WTC11 (cell line): ENCODE results near the gene CCDC34. TPM values are rescaled to one million over a fixed set of nuclear protein-coding genes. Genes with fewer than 3 reads are reported as not detected.

ENCODE experiments used
- ATAC-seq: fragments of 200-7000 bp; cut with Tn5 transposase; 2 replicates; pipeline ENCODE4 v1.10.0; 2021; ENCODE audit warnings: mild to moderate bottlenecking, moderate library complexity
- CTCF ChIA-PET: fragments of 300-600 bp; sonication (Branson Sonifier 250); formaldehyde crosslinking; loops from one replicate; lab custom pipeline; 2021; ENCODE audit warnings: antibody characterized with exemption; lab: Charles Lee
- POLR2A ChIA-PET: fragments of 350-600 bp; sonication (Branson Sonifier 250); formaldehyde crosslinking; loops from one replicate; lab custom pipeline; 2021; ENCODE audit warnings: antibody characterized with exemption; lab: Charles Lee
- DNase-seq: peaks from one replicate; pipeline ENCODE4 v3.0.0; 2021; ENCODE audit warnings: low spot score
- H3K27ac Mint-ChIP-seq: 2 replicates; pipeline ENCODE4 v1.8.0; 2021; ENCODE audit warnings: mixed read lengths
- H3K27me3 Mint-ChIP-seq: 2 replicates; pipeline ENCODE4 v1.8.0; 2021; ENCODE audit warnings: low read depth, mild to moderate bottlenecking, moderate library complexity, mixed read lengths
- H3K36me3 Mint-ChIP-seq: 2 replicates; pipeline ENCODE4 v1.8.0; 2021; ENCODE audit warnings: mixed read lengths
- H3K4me1 Mint-ChIP-seq: 2 replicates; pipeline ENCODE4 v1.8.0; 2022; ENCODE audit warnings: mixed read lengths
- H3K4me3 Mint-ChIP-seq: 2 replicates; pipeline ENCODE4 v1.8.0; 2021; ENCODE audit warnings: mild to moderate bottlenecking, moderate library complexity, mixed read lengths
- H3K9me3 Mint-ChIP-seq: 2 replicates; pipeline ENCODE4 v1.8.0; 2021; ENCODE audit warnings: mixed read lengths
- AR ChIP-seq: fragments of 250-450 bp; sonication (Bioruptor Pico); IDR thresholded peaks from 2 replicates; pipeline ENCODE4 v1.9.0; 2021; ENCODE audit warnings: mild to moderate bottlenecking
- ATF2 ChIP-seq: sonication (generic); formaldehyde crosslinking; IDR thresholded peaks from 2 replicates; pipeline ENCODE4 v1.8.1; 2022; ENCODE audit warnings: low read depth, missing genetic modification reagents, borderline replicate concordance
- ATF6 ChIP-seq: sonication (generic); formaldehyde crosslinking; IDR thresholded peaks from 2 replicates; pipeline ENCODE4 v1.8.1; 2023; ENCODE audit warnings: mild to moderate bottlenecking, missing genetic modification reagents
- E2F4 ChIP-seq: sonication (generic); formaldehyde crosslinking; IDR thresholded peaks from 2 replicates; pipeline ENCODE4 v1.8.1; 2022; ENCODE audit warnings: low read depth, mild to moderate bottlenecking, moderate library complexity, missing genetic modification reagents, borderline replicate concordance
- E2F5 ChIP-seq: sonication (generic); formaldehyde crosslinking; IDR thresholded peaks from 2 replicates; pipeline ENCODE4 v1.8.1; 2022; ENCODE audit warnings: mild to moderate bottlenecking, moderate library complexity, missing genetic modification reagents
- ESRRA ChIP-seq: sonication (generic); formaldehyde crosslinking; IDR thresholded peaks from 2 replicates; pipeline ENCODE4 v1.8.1; 2022; ENCODE audit warnings: mild to moderate bottlenecking, missing genetic modification reagents, borderline replicate concordance
- HMGXB4 ChIP-seq: sonication (generic); formaldehyde crosslinking; IDR thresholded peaks from 2 replicates; pipeline ENCODE4 v1.8.1; 2023; ENCODE audit warnings: mild to moderate bottlenecking, moderate library complexity, missing genetic modification reagents
- JUN ChIP-seq: sonication (generic); formaldehyde crosslinking; IDR thresholded peaks from 2 replicates; pipeline ENCODE4 v1.8.0; 2023; ENCODE audit warnings: mild to moderate bottlenecking, missing genetic modification reagents
- MXD4 ChIP-seq: fragments of 250-450 bp; sonication (Bioruptor Pico); IDR thresholded peaks from 2 replicates; pipeline ENCODE4 v1.8.0; 2021; ENCODE audit warnings: mild to moderate bottlenecking, moderate library complexity, borderline replicate concordance
- NFE2L1 ChIP-seq: sonication (generic); formaldehyde crosslinking; IDR thresholded peaks from 2 replicates; pipeline ENCODE4 v1.8.1; 2023; ENCODE audit warnings: missing genetic modification reagents
- NR2C2 ChIP-seq: sonication (generic); formaldehyde crosslinking; IDR thresholded peaks from 2 replicates; pipeline ENCODE4 v1.8.0; 2022; ENCODE audit warnings: mild to moderate bottlenecking, missing genetic modification reagents
- ZNF263 ChIP-seq: sonication (generic); formaldehyde crosslinking; IDR thresholded peaks from 2 replicates; pipeline ENCODE4 v1.8.1; 2022; ENCODE audit warnings: low read depth, mild to moderate bottlenecking, moderate library complexity, missing genetic modification reagents
- ZNF317 ChIP-seq: sonication (generic); formaldehyde crosslinking; IDR thresholded peaks from 2 replicates; pipeline ENCODE4 v1.8.1; 2023; ENCODE audit warnings: low read depth, mild to moderate bottlenecking, moderate library complexity, missing genetic modification reagents, borderline replicate concordance
- ZNF423 ChIP-seq: fragments of 250-450 bp; sonication (Bioruptor Pico); IDR thresholded peaks from 2 replicates; pipeline ENCODE4 v2.1.2; 2022; ENCODE audit warnings: mild to moderate bottlenecking, moderate library complexity
- ZNF512 ChIP-seq: sonication (generic); formaldehyde crosslinking; IDR thresholded peaks from 2 replicates; pipeline ENCODE4 v1.8.1; 2022; ENCODE audit warnings: missing genetic modification reagents, borderline replicate concordance
- ZSCAN18 ChIP-seq: fragments of 250-450 bp; sonication (Bioruptor Pico); IDR thresholded peaks from 2 replicates; pipeline ENCODE4 v2.1.2; 2022; ENCODE audit warnings: mild to moderate bottlenecking, moderate library complexity
- total RNA-seq: library from RNA; stranded (reverse); gene quantifications from 3 replicates; pipeline ENCODE4 v1.2.3, GENCODE V29; 2021

Gene CCDC34
- total RNA-seq, 1 experiment from 2014 or later, result 23.7 TPM

GRCh38 chr11:27408246-27408800 lies 45.3 kb upstream of the CCDC34 start:
- H3K4me1 Mint-ChIP-seq, result peaks cover 2% of the 10 kb centered on the region
- no peaks in the 10 kb centered on the region for H3K36me3 Mint-ChIP-seq
- CTCF ChIA-PET, result no interaction called here
- no peak overlapping the region for H3K27ac Mint-ChIP-seq
- no peaks in the 10 kb centered on the region for H3K9me3 Mint-ChIP-seq
- ATAC-seq (no peak), DNase-seq (no peak)
- POLR2A ChIA-PET, result no interaction called here
- TF ChIP-seq JUN, result no peak
- no peak for TF ChIP-seq ATF6 (CRISPR knock-in tag)
- no peak for TF ChIP-seq ZNF263
- TF ChIP-seq AR (CRISPR knock-in tag), result no peak
- TF ChIP-seq ESRRA (CRISPR knock-in tag), result no peak
- no peak for TF ChIP-seq ZNF423 (CRISPR knock-in tag)
- TF ChIP-seq ZNF317 (CRISPR knock-in tag), result no peak
- TF ChIP-seq ZSCAN18 (CRISPR knock-in tag), result no peak
- TF ChIP-seq HMGXB4 (CRISPR knock-in tag), result no peak
- TF ChIP-seq ATF2 (CRISPR knock-in tag), result no peak
- no peak for TF ChIP-seq ZNF512 (CRISPR knock-in tag)
- no peak for TF ChIP-seq NR2C2 (CRISPR knock-in tag)
- TF ChIP-seq MXD4, result no peak
- no peak for TF ChIP-seq E2F5 (CRISPR knock-in tag)
- TF ChIP-seq NFE2L1, result no peak
- no peak for TF ChIP-seq E2F4 (CRISPR knock-in tag)
- no peak overlapping the region for H3K4me3 Mint-ChIP-seq
- no peaks in the 10 kb centered on the region for H3K27me3 Mint-ChIP-seq
